Stimulated activated CD4-positive, alpha-beta T cell treated with anti-CD3 and anti-CD28 coated beads, Interleukin-1b, Interleukin-23, amount 100 ng/mL, for 24 hours (primary cell): ENCODE data around the gene HAUS8.

Experiments used
- DNase-seq, 4 experiments: peaks; one replicate each; pipeline ENCODE4 v3.0.0-alpha.2; 2020; ENCODE audit warnings: low read depth in 4 of 4, low spot score in 1 of 4

Gene HAUS8

DNA sequence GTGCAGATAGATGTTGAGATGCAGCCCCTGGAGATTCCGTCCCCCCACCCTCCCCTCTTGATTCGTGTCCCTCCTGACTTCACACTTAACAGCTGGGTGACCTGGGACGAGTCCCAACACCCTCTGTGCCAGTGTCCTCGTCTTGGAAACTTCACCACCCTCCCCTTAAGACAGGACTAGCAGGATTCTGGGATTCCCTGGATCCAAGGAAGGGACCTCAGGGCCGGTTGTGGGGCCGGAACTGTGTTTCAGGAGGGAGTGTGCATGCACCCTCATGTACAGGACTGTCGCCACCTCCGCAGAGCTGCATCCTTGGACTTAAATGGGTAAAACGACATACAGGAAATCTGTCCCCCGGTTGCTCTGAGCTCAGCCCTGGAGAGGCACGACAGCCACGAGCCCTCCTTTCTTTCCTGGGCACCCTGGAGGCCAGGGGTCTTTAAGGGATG lies 1.3 kb upstream of the HAUS8 start:
- DNase-seq: peak in 1 of 4 experiments; percentile 21

DNA sequence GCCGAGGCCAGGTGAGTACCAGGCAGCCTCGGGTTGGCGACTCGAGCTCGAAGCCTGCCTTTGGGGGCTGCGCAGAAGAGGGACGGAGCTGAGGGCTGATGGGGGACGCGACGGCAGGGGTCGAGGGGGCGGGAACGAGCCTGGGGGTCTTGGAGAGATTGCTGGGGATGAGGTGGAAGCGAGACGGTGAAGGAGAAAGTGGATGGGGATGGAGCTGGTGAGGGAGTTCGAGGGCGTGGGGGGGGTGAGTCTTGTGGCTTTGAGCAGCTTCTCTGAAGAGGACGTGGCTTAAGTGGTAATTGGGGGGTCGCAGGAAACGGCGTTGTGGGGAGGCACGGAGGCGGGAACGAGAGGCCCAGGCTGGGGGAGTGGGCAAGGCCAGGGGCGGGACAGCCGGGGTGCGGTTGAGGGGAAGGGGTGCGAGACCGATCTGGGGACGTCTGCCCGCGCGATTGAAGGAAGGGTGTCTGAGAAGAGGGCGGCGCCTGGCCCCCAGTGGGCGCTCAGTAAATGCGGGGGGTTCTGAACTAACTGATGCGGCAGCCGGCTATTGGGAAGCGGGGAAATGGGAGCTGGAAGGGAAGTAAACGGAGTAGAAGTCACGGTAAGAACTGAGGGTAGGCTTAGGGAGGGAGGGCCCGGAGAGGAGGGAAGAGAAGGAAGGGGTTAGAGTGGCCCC lies 751 bp upstream of the HAUS8 start:
- peak in 3 of 4 experiments; percentile 4 to 24 (median 24) for DNase-seq

DNA sequence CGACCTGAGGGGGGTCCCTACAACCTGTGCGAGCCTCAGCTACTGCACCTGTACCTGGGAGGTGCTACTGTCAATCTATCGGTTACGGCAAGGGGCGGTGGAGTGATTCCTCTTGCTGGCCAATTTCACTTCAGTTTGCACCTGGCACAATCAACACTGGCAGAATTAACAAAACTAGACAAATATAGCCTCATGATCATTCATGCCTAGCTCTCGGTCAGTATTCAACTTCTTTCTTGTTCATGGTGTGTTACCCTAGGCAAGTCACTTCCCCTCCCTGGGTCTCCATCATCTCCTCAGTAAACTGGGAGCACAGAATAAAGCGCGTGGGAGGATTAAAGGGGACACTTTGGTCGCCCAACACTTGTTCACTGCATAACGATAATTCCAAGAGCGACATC lies 618 bp downstream of the HAUS8 start:
- no peak for DNase-seq

DNA sequence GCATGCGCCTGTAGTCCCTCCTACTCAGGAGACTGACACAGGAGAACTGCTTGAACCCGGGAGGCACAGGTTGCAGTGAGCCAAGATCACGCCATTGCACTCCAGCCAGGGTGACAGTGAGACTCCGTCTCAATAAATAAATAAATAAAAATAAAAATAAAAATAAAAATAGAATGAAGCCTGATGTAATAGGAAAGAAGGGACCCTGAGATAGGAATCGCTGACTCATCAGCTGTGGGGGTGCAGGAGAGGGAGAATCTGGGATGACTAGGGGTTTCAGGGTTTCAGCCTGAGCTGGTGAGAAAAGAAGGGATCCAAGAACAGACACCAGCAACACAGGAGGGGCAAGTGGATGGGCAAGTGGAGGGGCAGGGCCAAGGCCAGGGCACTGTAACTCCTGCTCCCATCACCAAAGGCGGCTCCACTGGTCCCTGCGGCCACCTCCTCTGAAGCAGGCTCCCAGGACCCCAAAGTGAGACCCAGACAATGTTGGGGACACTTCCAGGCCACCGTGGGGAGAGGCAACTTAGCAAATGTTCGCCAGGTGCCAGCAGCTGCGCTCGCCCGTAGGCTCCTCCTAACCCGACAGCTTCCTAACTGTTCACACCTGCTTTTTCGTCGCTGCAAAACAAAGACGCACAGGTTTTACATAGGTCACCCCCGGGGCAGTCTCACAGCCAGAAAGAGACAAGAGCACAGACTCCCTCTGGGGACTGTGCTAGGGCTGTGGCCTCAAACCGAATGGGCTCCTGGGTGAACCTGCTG lies 1.2 kb downstream of the HAUS8 start:
- DNase-seq: no peak

DNA sequence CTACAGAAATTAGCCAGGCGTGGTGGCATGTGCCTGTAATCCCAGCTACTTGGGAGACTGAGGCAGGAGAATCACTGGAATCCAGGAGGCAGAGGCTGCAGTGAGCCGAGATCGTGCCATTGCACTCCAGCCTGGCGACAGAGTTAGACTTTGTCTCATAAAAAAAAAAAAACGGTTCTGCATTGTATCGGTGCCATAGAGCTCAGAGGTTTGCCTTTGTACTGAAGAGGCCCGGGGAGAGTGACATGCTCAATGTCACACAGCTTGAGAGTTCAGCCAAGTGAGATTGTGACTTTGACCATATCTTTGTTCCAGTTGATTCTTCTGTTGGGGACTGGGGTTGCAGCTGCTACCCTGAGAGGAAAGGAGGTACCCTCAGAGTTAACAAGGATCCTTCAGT lies 4.3 kb downstream of the HAUS8 start:
- DNase-seq: no peak

DNA sequence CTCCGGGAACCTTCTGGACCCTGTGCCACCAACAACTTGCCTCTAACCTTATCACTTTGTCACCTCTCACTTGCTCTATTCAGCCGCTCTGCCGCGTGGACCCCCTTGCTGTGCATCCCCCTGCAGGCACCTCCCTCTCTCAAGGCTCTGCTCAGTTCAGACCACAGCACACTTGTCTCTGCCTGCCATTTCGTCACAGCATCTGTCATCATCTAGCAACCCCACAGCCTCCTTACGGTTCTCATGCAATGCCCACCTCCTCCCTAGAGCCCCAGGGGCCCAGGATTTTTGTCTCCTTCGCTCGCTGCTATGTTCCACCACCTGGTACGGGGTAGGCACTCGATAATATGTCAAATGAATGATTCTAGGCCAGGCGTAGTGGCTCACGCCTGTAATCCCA lies 4.8 kb downstream of the HAUS8 start:
- DNase-seq: no peak

DNA sequence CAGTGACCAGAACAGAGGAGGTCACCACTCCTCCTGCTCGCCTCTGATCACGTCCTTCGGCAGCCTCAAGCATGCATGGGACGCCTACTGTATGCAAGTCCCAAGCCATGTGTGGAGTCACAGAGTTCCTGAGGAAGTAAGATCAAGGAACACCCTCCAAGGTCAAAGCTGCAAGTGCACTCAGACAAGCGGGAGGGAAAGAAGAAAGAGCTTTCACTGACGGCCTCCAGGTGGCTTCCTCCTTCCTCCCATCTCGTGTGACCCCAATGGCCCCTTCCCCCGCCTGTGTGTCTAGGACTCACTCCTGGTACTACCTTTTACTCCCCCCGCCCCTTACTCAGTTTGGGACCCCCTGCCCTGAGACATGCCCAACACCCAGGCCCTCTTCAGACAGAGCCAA lies 6.1 kb downstream of the HAUS8 start:
- no peak for DNase-seq

DNA sequence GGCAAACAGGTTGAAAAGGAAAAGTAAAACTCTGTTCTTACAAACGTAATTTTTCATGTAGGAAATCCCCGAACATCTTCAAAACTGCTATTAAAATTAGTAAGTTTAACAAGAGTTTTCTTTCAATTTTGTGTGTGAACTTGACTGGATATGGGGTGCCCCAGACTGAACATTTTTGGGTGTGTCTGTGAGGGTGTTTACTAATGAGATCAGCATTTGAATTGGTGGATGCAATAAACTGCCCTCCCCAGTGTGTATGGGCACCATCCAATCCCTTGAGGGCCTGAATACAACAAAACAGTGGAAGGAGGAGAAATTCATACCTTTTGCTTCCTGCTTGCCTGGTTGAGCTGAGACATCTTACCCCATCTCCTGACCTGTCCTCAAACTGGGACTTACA lies 11.8 kb downstream of the HAUS8 start:
- DNase-seq: no peak

DNA sequence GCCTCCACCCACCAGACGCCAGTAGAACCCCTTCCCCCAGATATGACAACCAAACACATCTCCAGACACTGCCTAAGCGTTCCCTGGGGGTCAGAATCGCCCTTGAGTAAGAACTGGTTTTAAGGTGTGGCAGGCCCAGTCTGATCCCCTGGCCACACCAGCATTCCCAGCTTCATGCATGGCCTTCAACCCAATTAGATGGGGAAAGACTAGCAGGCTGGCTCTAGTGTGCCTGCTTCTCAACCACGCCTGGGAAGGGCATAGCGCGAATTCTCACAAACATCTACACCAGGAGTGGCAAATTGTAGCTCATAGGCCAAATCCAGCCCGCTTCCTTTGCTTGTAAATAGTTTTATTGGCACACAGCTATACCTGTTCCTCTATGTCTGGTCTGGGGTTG lies 13.6 kb downstream of the HAUS8 start:
- no peak for DNase-seq

DNA sequence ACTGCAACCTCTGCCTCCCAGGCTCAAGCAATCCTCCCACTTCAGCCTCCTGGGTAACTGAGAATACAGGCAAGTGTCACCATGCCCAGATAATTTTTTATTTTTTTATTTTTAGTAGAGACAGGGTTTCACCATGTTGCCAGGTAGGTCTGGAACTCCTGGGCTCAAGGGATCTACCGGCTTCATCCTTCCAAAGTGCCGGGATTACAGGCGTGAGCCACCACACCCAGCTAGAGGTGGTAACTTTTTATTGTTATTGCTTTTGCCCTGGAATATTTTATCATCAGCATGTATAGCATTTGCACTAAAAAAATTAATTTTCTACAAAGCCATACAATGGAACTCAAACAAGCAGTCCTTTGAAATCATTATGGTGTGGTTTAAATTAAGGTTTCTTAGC lies 14.0 kb downstream of the HAUS8 start:
- DNase-seq: no peak

DNA sequence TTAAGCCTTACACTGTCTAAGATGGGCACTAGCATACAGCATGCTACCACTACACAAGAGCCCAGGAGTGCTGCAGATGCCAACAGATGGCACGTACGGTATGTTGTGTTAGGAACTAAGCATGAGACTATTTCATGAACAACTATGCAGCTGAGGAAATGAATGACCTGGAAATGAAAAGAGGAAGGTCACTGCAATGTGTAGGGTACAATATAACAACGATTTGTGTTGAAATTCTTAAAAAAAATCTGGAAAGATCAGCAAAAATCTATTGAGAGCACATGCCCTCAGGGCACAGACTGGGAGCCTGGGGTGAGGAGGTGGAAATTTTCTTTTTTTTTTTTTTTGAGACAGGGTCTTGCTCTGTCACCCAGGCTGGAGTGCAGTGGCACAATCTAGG lies 14.4 kb downstream of the HAUS8 start:
- no peak for DNase-seq

DNA sequence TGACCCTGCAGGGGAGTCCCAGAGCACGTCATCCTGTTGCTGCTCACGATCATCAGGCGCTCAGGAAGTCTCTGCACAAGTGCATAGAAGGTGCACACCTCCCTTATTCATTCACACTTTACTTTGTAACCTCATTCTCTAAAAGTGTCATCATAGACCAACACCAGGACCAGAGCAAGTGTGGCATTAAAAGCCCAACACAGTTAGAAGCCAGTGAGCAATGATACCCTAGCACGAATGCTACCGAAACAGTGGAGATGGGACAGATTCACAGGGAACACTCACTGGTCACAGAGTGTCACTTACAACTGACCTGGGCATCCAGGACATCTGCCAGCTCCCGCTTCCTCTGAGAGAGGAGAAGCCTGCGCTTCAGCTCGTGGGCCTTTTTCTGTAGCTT lies 17.0 kb downstream of the HAUS8 start:
- no peak for DNase-seq

DNA sequence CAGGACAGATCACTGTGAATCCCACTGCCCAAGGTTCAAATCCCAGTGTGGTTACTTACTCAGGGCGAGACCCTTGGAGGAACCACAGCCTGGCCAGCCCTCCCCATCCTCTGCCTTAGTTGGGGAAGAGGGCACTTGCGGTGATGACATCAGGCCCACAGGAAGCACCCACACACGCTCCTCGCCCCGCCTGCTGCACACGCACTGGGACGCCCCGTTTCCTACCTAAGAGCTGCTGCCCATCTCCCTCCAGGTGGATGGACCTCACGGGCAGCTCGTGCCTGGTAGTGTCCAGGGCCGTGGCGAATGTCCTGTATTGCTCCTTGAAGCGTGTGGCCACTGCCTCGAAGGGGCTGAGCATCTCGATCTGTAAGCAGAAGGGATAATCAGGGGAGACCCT lies 19.6 kb downstream of the HAUS8 start:
- DNase-seq: no peak

DNA sequence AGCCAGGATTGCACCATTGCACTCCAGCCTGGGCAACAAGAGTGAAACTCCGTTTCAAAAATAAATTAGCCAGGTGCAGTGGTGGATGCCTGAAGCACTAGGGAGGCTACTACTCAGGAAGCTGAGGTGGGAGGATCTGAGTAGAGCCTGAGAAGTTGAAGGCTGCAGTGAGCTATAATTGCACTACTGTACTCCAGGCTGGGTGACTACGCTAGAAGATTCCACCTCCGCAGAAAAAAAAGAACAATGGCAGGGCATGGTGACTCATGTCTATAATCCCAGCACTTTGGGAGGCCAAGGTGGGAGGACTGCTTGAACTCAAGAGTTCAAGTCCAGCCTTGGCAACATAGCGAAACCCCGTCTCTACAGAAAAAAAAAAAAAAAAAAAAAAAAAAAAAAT lies 20.5 kb downstream of the HAUS8 start:
- DNase-seq: no peak

DNA sequence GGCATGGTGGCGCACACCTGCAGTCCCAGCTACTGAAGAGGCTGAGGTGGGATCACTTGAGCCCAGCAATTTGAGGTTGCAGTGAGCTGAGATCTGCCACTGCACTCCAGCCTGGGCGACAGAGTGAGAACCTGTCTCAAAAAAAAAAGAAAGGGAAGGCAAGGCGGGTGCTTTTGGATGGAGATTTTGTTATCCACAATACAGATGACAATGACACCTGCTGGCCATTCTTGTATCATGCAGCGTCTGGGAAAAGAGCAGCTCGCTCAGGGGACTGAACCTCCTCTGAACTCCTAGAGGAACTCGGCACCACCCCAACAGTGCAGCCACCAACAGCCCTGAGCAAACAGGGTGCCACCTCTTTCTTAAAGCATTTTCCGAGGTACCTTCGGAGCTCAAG lies 22.8 kb downstream of the HAUS8 start:
- DNase-seq: no peak

DNA sequence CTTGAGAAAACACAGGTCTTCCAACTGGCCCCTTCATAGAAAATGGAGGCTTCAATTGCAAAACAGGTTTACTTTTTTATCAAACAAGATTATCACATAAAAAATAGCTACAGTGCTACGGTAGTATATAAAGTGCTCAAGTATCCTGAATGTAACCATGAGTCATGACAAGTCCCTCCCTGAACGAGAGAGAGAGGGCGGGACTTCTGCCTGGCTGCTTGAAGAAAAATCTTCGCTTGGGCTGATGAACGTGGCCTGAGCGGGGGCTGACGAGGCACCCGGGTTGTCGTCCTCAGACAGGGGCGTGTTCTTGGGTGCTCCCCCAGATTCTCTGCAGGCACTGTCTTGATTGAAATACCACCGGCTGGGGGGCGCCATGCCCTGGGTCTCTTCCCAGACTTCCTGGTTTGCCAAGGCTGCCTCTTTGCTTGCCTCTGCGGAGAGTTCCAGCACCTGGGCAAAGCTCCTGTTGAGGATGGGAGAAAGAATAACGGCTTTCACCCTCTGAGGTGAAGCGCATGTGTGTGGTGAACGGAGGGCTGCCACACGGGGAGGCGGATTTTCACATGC lies 25.5 kb downstream of the HAUS8 start:
- no peak for DNase-seq

DNA sequence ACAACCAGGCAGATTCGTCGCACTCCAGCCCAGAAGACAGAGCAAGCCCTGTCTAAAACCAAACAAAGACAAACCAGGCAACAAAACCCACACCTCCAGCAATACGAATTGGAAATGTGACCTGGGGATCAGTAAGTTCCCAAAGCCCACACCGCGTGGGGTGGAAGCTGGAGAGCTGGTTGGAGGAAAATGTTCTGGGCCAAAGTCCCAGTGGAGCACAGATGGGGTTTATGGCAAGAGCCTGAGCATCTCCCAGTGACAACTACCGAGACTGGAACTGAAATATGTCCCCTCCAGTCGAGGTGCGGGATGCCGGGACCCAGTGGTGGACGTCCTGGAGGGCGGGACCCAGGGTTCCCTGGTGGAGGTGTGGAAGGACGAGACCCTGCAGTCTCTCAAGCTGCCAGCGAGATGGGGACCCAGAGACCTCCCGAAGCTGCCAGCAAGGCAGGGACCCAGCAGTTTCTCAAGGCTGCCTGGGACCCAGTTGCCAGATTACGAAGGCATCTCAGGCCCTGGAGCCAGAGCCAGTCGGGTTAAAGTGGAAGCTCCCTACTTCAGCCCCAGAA lies 26.3 kb downstream of the HAUS8 start:
- no peak for DNase-seq

DNA sequence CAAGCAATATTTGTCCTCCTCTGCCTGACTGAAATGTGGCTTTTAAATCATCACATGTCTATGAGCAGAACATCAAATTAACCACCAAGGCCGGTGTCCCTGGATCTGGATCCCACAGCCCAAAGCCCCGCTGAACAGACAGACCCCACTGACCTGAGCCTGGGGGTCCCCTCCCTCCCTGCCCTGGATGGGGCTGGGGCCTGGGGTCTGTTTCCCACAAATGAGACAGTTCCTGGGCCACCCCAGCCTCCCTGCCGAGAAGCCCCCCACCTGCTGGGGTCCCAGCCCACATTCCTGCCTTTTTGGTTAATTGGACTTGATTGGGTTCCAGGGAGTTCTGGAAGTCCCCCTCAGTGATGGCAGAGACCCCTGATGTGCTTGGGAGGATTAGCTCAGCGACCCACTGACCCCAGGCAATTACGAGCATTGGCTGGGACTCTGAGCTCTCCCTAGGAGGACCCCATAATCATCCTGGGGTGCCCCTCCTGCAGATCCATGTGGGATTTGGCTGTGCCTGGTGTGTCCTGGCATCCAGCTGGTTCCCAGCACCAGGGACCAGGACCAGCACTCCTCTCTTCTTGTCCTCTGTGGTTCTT lies 29.2 kb downstream of the HAUS8 start:
- no peak for DNase-seq

DNA sequence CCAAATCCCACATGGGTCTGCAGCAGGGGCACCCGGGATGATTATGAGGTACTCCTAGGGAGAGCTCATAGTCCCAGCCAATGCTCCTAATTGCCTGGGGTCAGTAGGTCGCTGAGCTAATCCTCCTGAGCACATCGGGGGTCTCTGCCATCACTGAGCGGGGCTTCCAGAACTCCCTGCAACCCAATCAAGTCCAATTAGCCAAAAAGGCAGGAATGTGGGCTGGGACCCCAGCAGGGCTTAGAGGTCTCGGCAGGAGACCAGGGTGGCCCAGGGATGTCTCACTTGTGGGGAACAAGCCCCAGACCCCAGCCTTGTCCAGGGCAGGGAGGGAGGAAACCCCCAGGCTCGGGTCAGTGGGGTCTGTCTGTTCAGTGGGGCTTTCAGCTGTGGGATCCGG lies 31.5 kb downstream of the HAUS8 start:
- DNase-seq: no peak

DNA sequence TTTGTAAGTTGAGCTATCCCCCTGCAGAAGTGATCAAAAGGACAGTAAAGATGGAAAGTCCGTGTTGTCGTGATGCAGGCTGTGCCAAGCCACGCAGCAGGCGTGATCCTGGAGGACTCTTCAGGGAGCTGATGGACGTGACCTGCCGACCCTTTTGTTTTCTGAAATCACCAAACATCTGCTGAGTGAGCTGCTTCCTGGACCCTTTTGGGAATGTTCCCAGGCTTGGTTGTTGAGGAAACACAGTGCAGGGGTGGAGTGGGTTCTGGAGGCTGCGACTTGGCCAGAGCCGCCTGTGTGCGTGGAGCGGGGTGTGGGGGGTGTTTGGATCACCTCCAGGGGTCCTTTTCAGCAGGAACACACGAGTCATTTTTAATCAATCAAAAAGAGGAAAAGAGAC lies 33.3 kb downstream of the HAUS8 start:
- no peak for DNase-seq

DNA sequence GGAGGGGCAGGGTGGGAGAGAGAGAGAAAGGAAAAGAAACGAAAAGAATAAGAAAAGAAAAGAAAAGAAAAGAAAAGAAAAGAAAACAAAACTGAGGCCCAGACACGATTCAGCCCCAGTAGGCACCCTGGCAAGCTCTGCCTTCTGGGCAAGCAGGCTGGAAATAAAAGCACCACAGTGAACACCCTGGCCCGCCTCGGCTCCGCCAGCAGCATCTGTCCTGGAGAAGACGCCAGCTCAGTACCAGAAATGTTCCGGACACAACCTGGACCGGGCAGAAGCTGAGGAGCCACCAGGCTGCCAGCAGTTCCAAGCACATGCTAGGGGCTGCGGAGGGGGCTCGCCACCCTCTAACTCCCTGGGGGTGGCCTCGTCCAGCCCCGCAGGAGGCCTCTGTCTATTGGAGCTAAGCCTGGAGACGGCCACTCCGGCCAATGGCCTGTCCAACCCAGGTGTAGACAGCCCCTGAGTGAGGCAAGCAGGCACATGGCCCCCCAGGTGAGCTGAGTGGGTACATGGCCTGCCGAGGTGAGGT lies 37.2 kb downstream of the HAUS8 start:
- DNase-seq: no peak

DNA sequence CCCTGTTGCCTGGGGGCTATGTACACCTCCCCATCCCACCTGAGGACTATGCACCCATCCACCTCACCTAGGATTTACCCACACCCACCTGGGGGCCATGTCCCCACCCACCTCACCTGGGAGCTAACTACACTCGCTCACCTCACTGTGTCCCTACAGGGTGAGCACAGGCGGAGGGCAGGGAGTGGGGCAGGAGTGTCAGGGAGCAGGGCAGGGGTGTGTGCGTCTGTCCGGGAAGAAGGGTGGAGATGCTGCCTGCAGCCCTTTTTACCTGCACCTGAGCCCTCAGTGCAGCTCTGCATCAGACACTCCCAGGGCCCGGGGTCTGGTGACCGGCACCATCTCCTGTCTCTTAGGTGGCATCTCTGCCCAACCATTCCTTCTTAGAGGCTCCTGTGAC lies 38.1 kb downstream of the HAUS8 start:
- DNase-seq: no peak
